Kidney capillary endothelial cell (primary cell): ENCODE measurements around the gene MGA.

Experiments
- DNase-seq: peaks from one replicate; pipeline ENCODE4 v3.0.0-alpha.2; 2018; ENCODE audit warnings: low spot score

The MGA gene

DNA sequence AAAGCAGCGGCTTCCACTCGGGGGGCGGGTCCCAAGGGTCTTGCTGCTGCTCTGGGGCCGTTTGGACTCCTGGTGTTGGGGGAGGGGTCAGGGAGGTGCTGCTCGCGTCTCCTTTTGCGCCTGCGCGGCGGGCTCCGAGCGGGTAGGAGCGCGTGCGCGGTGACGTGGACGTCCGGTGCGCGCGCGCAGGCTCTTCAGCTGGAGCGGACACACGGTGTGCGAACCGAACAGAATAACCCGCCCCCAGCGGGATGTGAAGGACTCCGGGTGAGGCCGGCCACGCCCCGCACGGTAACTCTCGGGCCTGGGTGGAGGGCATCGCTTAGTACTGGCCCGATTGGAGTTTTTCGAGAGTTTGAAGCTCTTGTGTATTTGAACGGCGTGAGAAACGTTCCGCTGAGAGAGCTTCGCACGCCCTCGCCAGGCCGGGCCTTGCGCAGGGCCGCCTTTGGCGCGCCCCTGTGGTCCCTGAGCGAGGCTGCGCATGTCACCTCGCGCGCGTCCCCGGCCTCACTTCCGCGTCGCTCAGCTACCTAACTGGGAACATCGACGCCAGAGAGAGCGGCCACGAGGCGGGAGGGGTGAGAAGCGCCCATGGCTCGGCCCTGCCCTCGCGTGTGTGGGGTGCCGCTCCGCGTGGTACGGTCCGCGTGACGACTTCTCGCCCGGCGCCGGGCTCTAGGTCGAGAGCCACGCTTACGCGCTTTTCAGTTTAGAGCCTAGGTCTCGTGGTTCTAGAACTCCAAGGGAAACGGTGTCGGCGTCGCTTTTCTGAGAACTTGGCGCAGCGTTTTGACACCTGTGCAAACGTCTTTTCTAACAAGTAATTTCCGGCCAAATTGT lies at the start of gene MGA:
Gene MGA, plus strand, starts transcription at position 171 of the 843 bp plus-strand sequence.
- DNase-seq, result peak; percentile 82

DNA sequence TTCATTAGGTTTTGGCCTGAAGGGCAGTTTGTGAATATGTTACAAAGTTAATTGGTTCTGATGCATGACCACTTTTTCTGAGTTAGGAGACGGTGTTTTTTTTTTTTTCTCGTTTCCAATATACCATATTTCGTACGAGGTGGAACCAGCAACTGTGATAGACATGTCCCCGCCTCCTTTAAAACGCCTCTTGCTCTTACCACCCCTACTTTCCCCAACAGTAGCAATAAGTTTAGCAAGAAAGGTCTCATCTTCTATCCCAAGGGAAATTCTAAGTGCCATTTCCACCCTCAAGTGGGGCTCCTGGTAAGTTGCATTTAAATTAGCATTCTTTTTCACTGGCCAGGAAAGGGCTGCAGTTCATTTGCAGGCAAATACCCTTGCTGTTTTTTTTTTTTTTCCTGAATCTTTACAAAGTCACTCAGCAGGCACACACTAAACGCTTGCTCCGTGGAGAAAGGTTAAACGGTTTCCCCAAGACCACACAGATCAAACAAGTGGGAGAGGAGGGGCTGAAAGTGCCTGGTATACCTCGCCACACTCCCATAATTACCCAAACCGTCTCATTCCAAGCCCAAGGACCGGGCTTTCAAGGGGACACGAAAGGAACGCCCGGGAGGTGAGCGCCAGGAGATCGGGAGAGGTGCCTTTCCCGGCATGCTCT lies 39.5 kb upstream of the MGA start:
- DNase-seq, result no peak

DNA sequence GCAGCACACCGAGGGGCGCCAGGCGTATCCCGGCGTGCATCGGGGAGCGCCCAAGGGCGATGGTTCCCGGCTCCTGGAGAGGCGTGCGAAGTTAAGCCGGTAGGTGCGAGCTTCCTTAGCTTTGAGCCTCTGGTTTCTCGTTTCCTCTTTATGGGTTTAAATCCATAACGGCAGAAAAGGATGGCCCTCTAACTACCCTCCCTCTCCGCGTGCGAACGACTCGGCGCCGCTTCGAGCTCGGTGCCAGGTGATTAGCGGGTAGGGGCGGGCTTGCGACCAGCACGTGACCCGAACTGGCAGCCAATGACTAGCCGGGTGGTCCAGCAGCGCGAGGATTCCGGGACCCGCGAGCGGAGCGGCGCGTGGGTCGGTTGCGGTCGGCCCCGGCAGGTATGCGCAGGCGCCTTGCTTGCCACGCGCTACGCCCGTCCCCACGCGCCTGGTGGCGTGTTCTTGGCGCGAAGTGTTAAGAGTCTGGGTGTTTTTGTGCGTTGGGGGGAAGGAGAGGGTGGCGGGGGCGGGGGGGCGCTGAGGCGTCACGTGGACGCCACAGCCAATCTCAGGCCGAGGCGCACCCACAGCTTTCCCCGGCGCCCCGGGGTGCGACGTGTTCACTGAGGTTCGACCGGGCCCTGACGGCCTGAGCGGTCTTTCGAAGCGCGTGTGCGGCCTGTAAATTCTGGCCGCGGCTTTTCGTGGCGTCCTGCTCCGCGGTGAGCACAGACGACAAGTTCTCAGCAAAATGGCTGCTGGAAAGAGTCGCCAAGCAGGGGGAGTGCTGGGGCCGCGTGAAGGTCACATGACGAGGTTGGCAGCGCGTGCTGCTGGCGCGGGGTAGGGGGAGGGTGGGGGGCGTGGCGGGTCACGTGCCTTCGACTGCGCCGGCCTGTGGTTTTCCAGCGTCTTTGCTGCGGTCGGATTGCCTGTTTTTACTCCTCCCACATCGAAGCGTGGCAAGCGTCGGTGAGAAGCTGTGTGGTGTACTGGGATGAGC lies 38.7 kb upstream of the MGA start:
- peak; percentile 29 for DNase-seq

DNA sequence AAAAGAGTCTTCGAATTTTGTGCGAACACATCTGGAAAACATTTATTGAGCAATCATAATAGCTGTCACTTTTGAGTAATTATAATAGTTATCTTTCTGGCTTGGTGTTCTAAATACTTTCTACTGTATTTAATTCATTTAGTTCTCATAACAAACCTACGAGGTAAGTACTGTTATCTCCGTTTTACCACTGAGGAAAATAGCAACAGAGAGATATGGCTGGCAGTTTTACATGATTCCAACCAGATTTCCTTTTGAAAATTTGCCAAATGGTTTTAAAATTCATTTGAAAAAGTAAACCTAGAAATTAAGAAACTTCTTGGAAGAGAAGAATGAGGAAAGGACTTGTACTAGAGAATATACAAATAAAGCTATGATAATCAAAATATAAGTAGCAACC lies 37.3 kb upstream of the MGA start:
- DNase-seq, result no peak

DNA sequence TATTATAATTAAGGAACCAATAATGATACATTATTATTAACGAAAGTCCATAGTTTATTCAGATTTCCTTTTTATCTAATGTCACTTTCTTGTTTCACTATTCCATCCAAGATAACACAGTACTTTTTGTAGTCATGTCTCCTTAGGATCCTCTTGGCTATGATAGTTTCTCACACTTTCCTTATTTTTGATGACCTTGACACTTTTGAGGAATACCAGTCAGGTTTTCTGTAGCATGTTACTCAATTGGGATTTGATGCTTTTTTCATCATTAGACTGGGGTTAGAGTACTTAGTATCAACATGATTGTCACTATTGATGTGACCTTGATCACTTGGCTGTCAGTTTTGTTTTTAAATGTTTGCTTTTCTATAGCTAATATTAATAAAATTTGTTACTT lies 33.0 kb upstream of the MGA start:
- no peak for DNase-seq

DNA sequence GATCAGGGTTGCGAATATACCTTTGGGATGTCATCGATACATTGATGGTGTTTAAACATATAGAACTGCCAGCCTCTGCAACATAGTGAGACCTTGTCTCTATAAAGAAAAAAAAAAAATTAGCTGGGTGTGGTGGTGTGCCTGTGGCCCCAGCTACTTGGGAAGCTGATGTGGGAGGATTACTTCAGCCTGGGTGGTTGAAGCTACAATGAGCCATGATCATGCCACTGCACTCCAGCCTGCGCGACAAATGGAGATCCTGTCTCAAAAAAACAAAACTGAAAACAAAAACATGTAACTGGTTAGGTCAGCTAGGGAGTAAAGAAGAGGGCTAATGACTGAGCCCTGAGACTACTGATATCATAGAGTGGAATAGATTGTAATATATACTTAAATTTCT lies 30.7 kb upstream of the MGA start:
- no peak for DNase-seq

DNA sequence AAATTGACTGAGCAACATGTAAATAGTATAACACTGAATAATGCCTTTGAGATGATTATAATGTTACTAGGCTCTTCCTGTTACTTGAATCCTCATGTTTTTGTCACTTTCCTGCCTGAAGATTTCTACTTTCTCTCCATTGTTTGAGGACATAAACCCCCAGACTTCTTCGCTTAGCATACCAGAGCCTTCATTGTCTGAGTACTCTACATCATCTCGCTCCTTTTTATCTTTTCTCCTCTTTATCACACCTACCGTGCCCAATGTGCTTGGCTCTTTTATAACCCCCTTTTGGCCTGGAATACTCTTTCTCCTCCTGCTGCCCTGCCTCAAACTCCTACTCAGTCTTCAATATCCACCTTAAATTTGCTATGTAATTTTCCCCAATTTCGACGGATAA lies 30.3 kb upstream of the MGA start:
- no peak for DNase-seq

DNA sequence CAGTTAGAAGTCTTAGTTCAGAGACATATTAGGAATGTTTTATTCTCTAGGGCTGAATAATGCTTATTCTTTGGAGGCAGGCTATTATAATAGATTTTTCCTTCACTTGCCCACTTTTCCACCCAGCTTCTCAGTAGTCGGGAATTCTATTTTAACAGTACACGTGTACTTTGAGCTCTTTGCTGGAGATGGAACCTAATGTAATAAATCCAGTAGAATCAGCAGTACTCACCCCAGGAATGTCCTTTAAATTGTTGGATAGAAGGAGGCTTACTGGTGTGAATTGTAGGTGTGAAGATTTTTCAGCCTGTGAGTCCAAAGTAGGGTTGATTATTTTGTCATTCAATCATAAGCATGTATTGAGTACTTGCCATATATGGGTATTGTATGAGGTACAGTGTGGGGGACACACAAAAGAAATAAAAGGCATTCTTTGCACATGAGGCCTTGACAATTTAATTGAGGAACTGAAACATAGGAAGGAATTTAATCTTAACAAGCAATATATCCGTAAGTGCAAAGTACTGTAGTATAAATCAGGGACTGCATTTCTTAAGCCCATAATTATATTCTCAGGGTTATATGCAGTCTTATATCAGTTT lies 29.5 kb upstream of the MGA start:
- no peak for DNase-seq

DNA sequence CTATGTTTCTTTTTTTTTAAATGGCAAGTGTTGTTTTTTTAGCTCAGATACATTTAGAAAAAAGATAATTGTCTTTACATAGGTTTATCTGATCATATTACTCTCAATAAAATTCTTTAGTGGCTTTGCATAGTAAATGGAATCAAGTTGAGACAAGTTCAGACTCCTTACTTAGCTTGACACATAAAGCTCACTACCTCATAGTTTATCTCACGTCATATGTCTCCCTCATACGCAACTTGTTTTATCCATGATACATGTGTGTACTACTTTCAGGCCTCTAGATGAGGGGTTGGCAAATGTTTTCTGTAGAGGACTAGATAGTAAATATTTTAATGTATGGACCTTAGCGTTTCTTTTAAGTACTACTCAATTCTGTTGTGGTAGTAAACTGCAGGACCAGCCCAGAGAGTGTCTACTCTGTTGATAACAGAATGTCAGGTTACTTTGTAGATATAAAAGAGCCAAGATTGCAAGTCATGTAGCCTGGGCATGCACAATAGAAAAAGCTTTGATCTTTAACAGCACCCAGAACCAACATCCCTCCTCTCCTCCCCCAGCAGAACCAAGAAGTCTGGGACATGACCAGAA lies 28.2 kb upstream of the MGA start:
- DNase-seq, result no peak

DNA sequence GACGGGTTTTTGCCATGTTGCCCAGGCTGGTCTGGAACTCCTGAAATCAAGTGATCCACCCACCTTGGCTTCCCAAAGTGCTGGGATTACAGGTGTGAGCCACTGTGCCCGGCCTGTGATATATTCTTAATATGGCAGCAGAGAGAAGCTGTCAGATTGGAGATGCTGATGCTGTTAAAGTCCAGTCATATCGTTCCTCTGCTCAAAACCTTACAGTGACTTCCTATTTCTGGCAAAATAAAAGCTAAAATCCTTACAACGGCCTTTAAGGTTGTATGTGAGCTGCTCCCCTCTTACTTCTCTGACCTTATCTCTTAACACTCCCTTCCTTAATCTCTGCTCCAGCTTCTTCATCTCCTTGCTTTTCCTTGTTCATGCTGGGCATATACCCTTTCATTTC lies 26.6 kb upstream of the MGA start:
- DNase-seq, result no peak

DNA sequence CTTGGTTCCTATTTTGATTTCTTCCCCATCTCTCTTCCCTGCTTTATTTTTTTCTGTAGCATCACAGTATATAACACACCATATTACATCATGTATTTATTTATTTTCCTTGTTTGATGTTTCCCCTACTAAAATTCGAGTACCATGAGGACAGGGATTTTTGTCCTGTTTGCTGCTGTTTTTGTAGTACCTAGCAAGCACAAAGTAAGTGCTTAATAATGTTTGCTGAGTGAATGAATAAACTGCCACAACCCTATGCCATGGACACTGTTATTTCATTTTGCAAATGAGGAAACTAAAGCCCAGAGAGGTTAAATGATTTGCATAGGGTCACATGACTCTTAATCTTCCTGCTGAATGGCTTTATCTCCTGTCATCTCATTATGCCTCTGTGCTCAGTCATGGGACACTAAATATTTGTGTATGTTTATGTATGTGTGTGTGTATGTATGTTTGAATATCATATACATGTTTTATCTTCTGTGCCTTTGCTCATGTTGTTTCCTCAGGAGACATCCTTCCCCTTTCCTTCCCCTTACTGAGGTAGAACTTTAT lies 26.1 kb upstream of the MGA start:
- DNase-seq, result no peak

DNA sequence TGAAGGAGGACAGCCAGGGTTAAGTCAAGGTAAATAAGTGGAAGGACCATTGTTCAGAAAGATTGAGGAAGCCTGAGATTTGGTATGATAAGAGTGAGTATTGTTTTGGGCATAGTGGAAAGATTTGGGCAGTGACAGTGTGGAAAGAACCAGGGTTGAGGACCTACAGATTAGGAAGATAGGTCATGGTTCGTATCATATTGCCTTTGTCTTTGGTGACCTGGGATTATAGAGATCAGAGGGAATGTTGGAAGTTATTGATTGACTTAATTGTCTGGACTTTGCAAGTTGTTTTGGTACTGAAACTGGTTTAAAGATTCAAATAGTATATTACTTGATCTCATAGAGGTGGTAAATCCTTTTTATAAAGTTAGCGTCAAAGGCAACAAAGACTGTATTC lies 23.1 kb upstream of the MGA start:
- no peak for DNase-seq

DNA sequence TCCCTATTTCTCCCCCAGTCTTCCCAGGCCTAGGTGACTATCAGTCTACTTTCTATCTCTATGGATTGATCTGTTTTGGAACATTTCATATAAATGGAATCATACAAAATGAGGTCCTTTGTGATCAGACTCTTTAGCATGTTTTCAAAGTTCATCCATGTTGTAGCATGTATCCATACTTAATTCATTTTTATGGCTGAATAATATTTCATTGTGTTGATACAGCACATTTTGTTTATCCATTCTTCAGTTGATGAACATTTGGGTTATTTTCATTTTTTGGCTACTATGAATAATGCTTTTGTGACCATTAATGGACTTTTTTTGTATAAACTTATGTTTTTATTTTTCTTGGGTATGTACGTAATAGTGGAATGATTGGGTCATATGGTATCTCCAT lies 19.2 kb upstream of the MGA start:
- no peak for DNase-seq

DNA sequence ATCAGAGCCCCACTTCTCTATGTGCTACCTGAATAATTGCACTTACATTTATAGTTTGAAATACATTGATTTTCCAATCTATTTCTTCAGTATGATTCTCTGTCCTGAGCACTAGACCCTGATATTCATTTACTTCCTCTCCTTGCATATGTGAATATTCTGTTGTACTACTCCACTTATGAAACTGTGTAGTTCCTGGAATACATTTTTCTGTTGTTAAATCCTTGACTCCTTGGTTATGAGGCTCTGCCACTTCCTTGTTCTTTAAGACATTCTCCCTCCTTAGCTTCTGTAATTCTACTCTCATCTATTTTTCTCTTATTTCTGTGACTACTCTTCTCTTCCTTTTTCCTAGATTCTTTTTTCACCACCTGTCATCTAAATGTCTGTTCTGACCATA lies 12.9 kb upstream of the MGA start:
- DNase-seq, result no peak

DNA sequence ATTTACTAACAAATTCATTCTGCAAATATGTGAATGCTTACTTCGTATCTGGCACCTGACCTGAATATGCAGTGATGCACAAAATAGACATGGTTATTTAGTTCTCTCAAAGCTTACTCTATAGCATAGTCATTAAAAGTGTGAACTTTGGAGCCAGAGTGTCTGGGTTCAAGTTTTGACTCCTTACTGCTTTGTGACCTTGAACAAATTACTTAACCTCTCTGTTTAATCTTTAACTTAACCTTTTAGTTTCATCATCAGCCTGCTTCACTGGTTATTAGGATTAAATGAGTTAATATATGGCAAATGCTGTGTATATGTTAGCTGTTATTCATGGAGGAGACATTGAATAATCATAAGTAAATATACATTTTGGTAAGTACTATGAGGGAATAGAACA lies 12.1 kb upstream of the MGA start:
- no peak for DNase-seq

DNA sequence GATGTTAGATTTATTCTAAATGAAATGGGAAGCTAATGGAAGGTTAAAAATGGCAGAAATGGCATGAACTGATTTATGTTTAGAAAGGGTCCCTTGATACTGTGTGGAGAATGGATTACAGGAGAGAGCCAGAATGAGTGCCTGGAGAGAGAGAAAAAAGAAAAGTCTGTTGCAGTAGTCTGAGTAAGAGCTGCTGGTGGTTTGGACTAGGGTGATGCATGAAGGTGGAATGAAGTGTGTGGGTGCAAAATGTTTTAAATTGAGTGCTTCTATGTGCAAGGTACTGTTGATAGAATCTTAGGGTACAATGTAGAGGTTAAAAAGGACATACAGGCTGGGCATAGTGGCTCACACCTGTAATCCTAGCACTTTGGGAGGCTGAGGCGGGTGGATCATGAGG lies 11.4 kb upstream of the MGA start:
- DNase-seq, result no peak

DNA sequence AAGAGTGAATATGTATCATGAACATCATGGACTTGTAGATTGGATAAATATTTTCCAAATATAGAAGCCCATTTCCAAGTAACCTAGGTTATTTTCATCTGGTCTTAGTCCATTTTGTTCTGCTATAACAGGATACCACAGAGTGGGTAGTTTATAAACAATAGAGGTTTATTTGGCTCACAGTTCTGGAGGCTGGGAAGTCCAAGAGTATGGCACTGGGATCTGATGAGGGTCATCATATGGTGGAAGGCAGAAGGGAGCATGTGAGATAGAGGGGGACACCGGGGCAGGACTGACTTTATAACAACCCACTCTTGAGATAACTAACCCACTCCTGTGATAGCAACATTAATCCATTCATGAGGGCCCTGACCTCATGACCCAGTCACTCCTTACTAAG lies 9.4 kb upstream of the MGA start:
- no peak for DNase-seq

DNA sequence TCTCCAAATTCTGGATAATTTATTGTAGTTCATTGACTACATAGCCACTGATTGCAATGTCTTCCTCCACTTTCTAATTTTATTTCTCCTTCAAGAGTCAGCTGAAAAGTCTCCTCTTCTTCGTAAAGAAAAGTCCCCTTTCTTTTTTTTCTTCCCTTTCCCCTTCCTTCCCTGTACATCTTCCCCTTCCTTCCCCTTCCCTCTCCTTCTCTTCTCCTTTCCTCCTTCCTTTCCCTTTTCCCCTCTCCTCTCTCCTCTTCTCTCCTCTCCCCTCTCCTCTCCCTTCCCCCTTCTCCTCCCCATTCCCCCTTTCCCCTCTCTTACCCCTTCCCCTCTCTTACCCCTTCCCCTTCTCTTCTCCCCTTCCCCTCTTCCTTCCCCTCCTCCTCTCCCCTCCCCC lies 8.8 kb upstream of the MGA start:
- no peak for DNase-seq

DNA sequence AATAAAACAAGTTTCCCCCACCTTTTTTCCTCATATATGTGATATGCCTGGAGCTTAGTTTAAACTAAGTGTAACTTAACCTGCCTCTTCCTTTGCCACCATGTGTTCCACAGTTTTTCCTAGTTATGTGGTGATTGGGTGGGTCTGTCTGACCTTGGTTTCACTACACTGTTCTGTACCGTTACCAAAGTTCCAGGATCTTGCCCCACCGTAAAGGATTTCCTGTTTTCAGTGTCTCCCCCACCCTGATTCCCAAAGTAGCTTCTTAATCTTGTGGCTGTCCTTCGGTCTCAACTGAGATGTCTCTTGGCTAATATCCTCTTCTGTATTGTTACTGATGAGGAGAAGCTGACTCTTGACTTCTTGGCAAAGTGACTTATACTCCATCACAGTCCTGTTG lies 6.4 kb upstream of the MGA start:
- no peak for DNase-seq

DNA sequence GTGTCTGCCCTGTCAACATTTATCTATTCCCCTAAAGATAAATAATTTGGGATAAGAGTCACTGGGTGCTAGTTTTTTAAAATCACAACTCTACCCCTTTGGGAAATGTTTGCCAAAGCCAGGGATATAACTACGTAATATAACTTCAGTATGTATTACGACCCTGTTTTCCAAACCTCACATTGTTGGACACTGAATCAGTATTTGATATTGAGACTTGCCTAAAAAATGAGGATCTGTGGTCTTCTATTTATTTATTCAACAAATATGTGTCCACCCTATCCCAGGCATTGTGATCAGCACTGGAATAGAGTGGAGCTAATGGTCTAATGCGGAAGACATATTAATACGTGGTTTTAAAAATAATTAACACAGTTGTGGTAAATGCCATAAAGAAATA lies 4.5 kb upstream of the MGA start:
- no peak for DNase-seq

DNA sequence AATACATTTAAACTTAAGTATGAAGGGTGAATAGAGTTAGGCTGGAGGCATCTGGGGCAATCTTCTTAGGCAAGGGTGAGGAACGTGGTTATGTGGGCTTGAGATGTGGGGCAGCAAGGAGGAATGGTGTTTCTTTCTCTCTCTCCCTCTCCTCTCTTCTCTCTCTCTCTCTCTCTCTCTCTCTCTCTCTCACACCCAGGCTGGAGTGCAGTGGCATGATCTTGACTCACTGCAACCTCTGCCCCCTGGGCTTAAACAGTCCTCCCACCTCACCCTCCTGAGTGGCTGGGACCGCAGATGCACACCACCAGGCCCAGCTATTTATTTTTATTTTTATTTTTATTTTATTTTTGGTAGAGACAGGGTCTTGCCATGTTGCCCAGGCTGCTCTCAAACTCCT lies 4.0 kb upstream of the MGA start:
- no peak for DNase-seq

DNA sequence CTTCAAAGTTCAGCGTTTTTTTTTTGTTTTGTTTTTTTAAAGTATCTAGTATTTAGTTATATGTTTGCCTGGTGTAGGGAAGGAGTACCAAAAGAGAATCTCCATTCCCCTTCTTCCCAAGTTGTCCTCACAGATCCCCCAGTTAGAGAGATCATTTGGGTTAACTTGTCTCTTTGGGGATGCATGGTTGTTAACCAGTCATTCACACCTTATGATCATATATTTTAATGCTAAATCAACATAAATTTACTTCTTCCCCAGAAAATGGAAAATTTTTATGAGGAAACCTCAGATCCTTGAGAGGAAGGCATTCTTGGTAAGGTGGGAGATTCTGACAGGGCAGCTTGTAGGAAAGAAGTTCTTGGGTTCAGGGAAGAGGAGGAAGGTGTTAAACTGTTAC lies 1.5 kb upstream of the MGA start:
- no peak for DNase-seq
